OCI-M1 (cell line): ENCODE data around the gene HS6ST1.

Source experiments
- DNase-seq: peaks from one replicate; lab custom pipeline; 2025; lab: John Stamatoyannopoulos, UW

HS6ST1 gene

GRCh38 chr2:128310094-128310716, 8.5 kb downstream of the HS6ST1 start:
- no peak for DNase-seq

GRCh38 chr2:128309280-128310093, 9.2 kb downstream of the HS6ST1 start:
- DNase-seq = no peak

- no peak for DNase-seq
Observed at GRCh38 chr2:128308889-128309279, 9.8 kb downstream of the HS6ST1 start.

- no peak for DNase-seq
Observed at GRCh38 chr2:128308284-128308731, 10.4 kb downstream of the HS6ST1 start.

GRCh38 chr2:128307595-128307994, 11.1 kb downstream of the HS6ST1 start:
- DNase-seq = no peak

- DNase-seq = no peak
Observed at GRCh38 chr2:128306931-128307460, 11.7 kb downstream of the HS6ST1 start.

GRCh38 chr2:128306081-128306930, 12.4 kb downstream of the HS6ST1 start:
- no peak for DNase-seq

- no peak for DNase-seq
Observed at GRCh38 chr2:128305555-128306080, 13.1 kb downstream of the HS6ST1 start.

GRCh38 chr2:128304715-128305554, 13.7 kb downstream of the HS6ST1 start:
- peak; percentile 35 for DNase-seq

- no peak for DNase-seq
Observed at GRCh38 chr2:128304330-128304714, 14.3 kb downstream of the HS6ST1 start.

GRCh38 chr2:128303911-128304310, 14.8 kb downstream of the HS6ST1 start:
- no peak for DNase-seq

- DNase-seq = no peak
Observed at GRCh38 chr2:128303095-128303791, 15.4 kb downstream of the HS6ST1 start.

- DNase-seq = no peak
Observed at GRCh38 chr2:128302744-128303067, 16.0 kb downstream of the HS6ST1 start.

- no peak for DNase-seq
Observed at GRCh38 chr2:128302011-128302743, 16.5 kb downstream of the HS6ST1 start.

- DNase-seq = no peak
Observed at GRCh38 chr2:128301501-128301966, 17.1 kb downstream of the HS6ST1 start.

- no peak for DNase-seq
Observed at GRCh38 chr2:128301021-128301420, 17.6 kb downstream of the HS6ST1 start.

- no peak for DNase-seq
Observed at GRCh38 chr2:128300151-128301020, 18.3 kb downstream of the HS6ST1 start.

GRCh38 chr2:128299628-128300027, 19.0 kb downstream of the HS6ST1 start:
- DNase-seq = no peak
